K562 (cell line): ENCODE results near the gene NBEAL2. TPM values are rescaled to one million over a fixed set of nuclear protein-coding genes. Genes with fewer than 3 reads are reported as not detected.

ENCODE experiments used
- ADNP ChIP-seq: fragments of 200-800 bp; sonication (Bioruptor generic); IDR thresholded peaks from 2 replicates; pipeline ENCODE4 v1.6.1; 2016; ENCODE audit warnings: missing genetic modification characterization, missing compliant biosample characterization
- ARID3A ChIP-seq: IDR thresholded peaks from 2 replicates; pipeline ENCODE4 v1.6.1; 2012; ENCODE audit warnings: low read depth, low read length, improper control_type of control experiment, borderline replicate concordance
- BCOR ChIP-seq: fragments of 450-650 bp; IDR thresholded peaks from 2 replicates; pipeline ENCODE4 v1.6.1; 2016
- CEBPZ ChIP-seq: fragments of 150-350 bp; IDR thresholded peaks from 2 replicates; pipeline ENCODE4 v1.6.1; 2014; ENCODE audit warnings: low read depth, mild to moderate bottlenecking, low read length, borderline replicate concordance
- CUX1 ChIP-seq: fragments of 200-800 bp; sonication (Bioruptor generic); IDR thresholded peaks from 2 replicates; pipeline ENCODE4 v1.6.1; 2016; ENCODE audit warnings: missing genetic modification characterization, missing compliant biosample characterization
- ERF ChIP-seq: fragments of 450-650 bp; formaldehyde crosslinking; IDR thresholded peaks from 2 replicates; pipeline ENCODE4 v1.4.0; 2020; ENCODE audit warnings: mild to moderate bottlenecking, mixed read lengths
- ETV1 ChIP-seq: fragments of 450-650 bp; conservative IDR thresholded peaks from 2 replicates; pipeline ENCODE4 v1.6.1; 2016; ENCODE audit warnings: missing genetic modification characterization, control low read depth, low read depth, missing compliant biosample characterization
- GTF2B ChIP-seq: IDR thresholded peaks from 2 replicates; pipeline ENCODE4 v1.6.1; 2011; ENCODE audit not compliant: insufficient read length; ENCODE audit errors: extremely low read depth
- ILF3 ChIP-seq: fragments of 450-650 bp; IDR thresholded peaks from 2 replicates; pipeline ENCODE4 v1.6.1; 2018; ENCODE audit warnings: antibody characterized with exemption, mild to moderate bottlenecking, moderate library complexity, borderline replicate concordance
- ILK ChIP-seq: fragments of 450-650 bp; IDR thresholded peaks from 2 replicates; pipeline ENCODE4 v1.6.1; 2016; ENCODE audit warnings: missing genetic modification characterization, low read depth, mild to moderate bottlenecking, missing compliant biosample characterization, moderate library complexity, borderline replicate concordance
- LARP7 ChIP-seq: fragments of 450-650 bp; IDR thresholded peaks from 2 replicates; pipeline ENCODE4 v1.6.1; 2016
- MAFK ChIP-seq: IDR thresholded peaks from 2 replicates; pipeline ENCODE4 v1.6.1; 2011; ENCODE audit warnings: low read length, improper control_type of control experiment
- PRPF4 ChIP-seq: fragments of 200-400 bp; formaldehyde crosslinking; IDR thresholded peaks from one replicate; pipeline ENCODE4 v1.6.1; 2017; ENCODE audit warnings: low read length, low read depth, mild to moderate bottlenecking; ENCODE audit not compliant: insufficient read depth, poor library complexity, severe bottlenecking
- RB1 ChIP-seq: fragments of 450-650 bp; IDR thresholded peaks from 2 replicates; pipeline ENCODE4 v1.6.1; 2017; ENCODE audit warnings: low read depth, mild to moderate bottlenecking
- TFAM ChIP-seq: fragments of 250-450 bp; sonication (Bioruptor Pico); conservative IDR thresholded peaks from 2 replicates; pipeline ENCODE4 v1.5.0; 2021; ENCODE audit warnings: mild to moderate bottlenecking, moderate library complexity
- ZNF165 ChIP-seq: fragments of 250-450 bp; sonication (Bioruptor Pico); IDR thresholded peaks from 2 replicates; pipeline ENCODE4 v1.4.0; 2020; ENCODE audit warnings: borderline replicate concordance
- ZNF75A ChIP-seq: fragments of 450-650 bp; formaldehyde crosslinking; IDR thresholded peaks from 2 replicates; pipeline ENCODE4 v1.4.0; 2020; ENCODE audit warnings: mild to moderate bottlenecking
- polyA plus RNA-seq, 8 experiments: library from polyadenylated mRNA; depleted of rRNA in 4 of 8; stranded (reverse) in 5 of 8; unstranded in 3 of 8; fragments of >200 nt; fragmentation: Nextera tagmentation in 2 of 8; fragmentation: Illumina TruSeq in 1 of 8; extraction: Ambion mirVana in 2 of 8; extraction: Trizol in 1 of 8; gene quantifications; 2 replicates each; pipeline versions ENCODE4 v1.2.1 to v1.2.3, GENCODE V29; 2011 to 2014; ENCODE audit warnings: inconsistent platforms in 1 of 8, missing spikeins in 1 of 8
- total RNA-seq, 7 experiments: library from RNA; depleted of rRNA in 6 of 7; stranded (reverse); fragments of >200 nt in 6 of 7; fragmentation: Illumina TruSeq in 2 of 7; extraction: Trizol in 2 of 7; gene quantifications; 2 replicates each; pipeline versions ENCODE4 v1.2.1 to v1.2.3, GENCODE V29; 2011 to 2021; ENCODE audit warnings: low replicate concordance in 1 of 7

Gene NBEAL2
- total and polyA plus RNA-seq, 9 of the 15 experiments (the other 6 are each of a cell fraction or from before 2014, with no cell fraction given): 0.06 to 114 (median 29.6) TPM

- TF ChIP-seq CUX1 (CRISPR knock-in tag) (peak; percentile 19; the same call in 1 of the 2 replicates), MAFK (peak; percentile 35; the same call in 1 of the 2 replicates), ETV1 (tag) (no peak), BCOR (no peak), LARP7 (no peak), GTF2B (no peak), ZNF165 (CRISPR knock-in tag) (no peak), PRPF4 (no peak), ILF3 (no peak), CEBPZ (no peak), RB1 (no peak), TFAM (no peak), ZNF75A (no peak), ERF (no peak), ARID3A (peak; percentile 37; the same call in 1 of the 2 replicates), ADNP (no peak), ILK (tag) (no peak)
Measured at GRCh38 chr3:46935168-46935858, 44.2 kb upstream of the NBEAL2 start (continued).
